Heart left ventricle (tissue), 16 donors: ENCODE measurements around the gene ORAI2. TPM values are rescaled to one million over a fixed set of nuclear protein-coding genes. Genes with fewer than 3 reads are reported as not detected.

Source experiments
- ATAC-seq, 4 donors: fragments of 200-7000 bp; cut with Tn5 transposase; one replicate each; pipeline ENCODE4 v1.9.1; 2020 to 2022; ENCODE audit warnings: moderate library complexity in 4 of 4, mild to moderate bottlenecking in 3 of 4, moderate number of reproducible peaks in 1 of 4
- DNase-seq, 5 donors: peaks; one replicate each; pipeline ENCODE4 v3.0.0-alpha.2; 2020
- H3K27ac ChIP-seq, 12 donors: fragments of 200-600 bp; sonication (generic) in 4 of 12; one replicate each; pipeline versions ENCODE4 v1.5.0 to v1.8.0; 2016 to 2022; ENCODE audit warnings: mild to moderate bottlenecking in 2 of 12
- H3K27me3 ChIP-seq, 9 donors: fragments of 200-600 bp; sonication (generic) in 2 of 9; one replicate each; pipeline versions ENCODE4 v1.5.1 to v1.8.0; 2016 to 2022; ENCODE audit warnings: mild to moderate bottlenecking in 3 of 9
- H3K36me3 ChIP-seq, 9 donors: fragments of 200-600 bp; sonication (generic) in 2 of 9; one replicate each; pipeline versions ENCODE4 v1.5.0 to v1.8.0; 2018 to 2022; ENCODE audit warnings: mild to moderate bottlenecking in 2 of 9
- H3K4me1 ChIP-seq, 12 donors: fragments of 200-600 bp; sonication (generic) in 4 of 12; one replicate each; pipeline versions ENCODE4 v1.5.0 to v1.8.0; 2016 to 2022; ENCODE audit warnings: mild to moderate bottlenecking in 3 of 12
- H3K4me3 ChIP-seq, 12 donors: fragments of 200-600 bp; sonication (generic) in 4 of 12; one replicate each; pipeline versions ENCODE4 v1.5.0 to v1.8.0; 2017 to 2022; ENCODE audit warnings: mild to moderate bottlenecking in 9 of 12, moderate library complexity in 4 of 12
- H3K9me3 ChIP-seq, 12 donors: fragments of 200-600 bp; sonication (generic) in 4 of 12; one replicate each; pipeline versions ENCODE4 v1.5.0 to v1.8.0; 2016 to 2022; ENCODE audit warnings: mild to moderate bottlenecking in 1 of 12
- CTCF ChIP-seq, 12 donors: fragments of 200-600 bp; sonication (generic) in 4 of 12; IDR thresholded peaks; one replicate each; pipeline versions ENCODE4 v1.5.0 to v1.8.0; 2018 to 2022; ENCODE audit warnings: antibody characterized with exemption in 12 of 12, mild to moderate bottlenecking in 5 of 12
- POLR2A ChIP-seq, 2 donors: fragments of 450-650 bp; IDR thresholded peaks; one replicate each; pipeline ENCODE4 v1.6.1; 2017; ENCODE audit warnings: antibody characterized with exemption in 2 of 2, mild to moderate bottlenecking in 2 of 2, moderate library complexity in 2 of 2
- WGBS, 4 donors: extraction: QIAGEN DNeasy Blood & Tissue Kit in 2 of 4; methylation state at CpG; one replicate each; pipeline versions ENCODE4 v1.1.5 to v1.1.7; 2013 to 2018; 5-methylcytosine and 5-hydroxymethylcytosine counted together
- intact Hi-C, 10 donors: fragments of 100-400 bp; cut with DNase I; formaldehyde crosslinking; loops; one replicate each; pipeline versions ENCODE4 v1.11.1 to v1.14.2; 2022
- polyA plus RNA-seq, 2 donors: library from polyadenylated mRNA; stranded (reverse); fragments of 200-250 nt; gene quantifications; one replicate each; pipeline ENCODE4 v1.2.3, GENCODE V29; 2013
- total RNA-seq, 9 donors: library from RNA; depleted of rRNA in 2 of 9; stranded (reverse); fragments of >200 nt in 2 of 9; fragmentation: NEBNext Ultra II Directional in 3 of 9; extraction: Animal tissue kit (Norgen Biotek cat#: 25700) in 3 of 9; gene quantifications; one replicate each; pipeline versions ENCODE4 v1.1.0 to v1.2.4, GENCODE V29; 2016 to 2023
- donor health status: ischemic (EF 13 %, LVEDD 7.1; RV severe dilation, severe dysfunction).
- donor health status: healthy with polysubstance abuse.
- donor health status: DM: no; HTN: yes; CAD: no.
- donor health status: DM: no; HTN: no; CAD: no.
- donor health status: ischemic (EF 25% LVEDD 6.9; RV normal size, moderate dysfunction).
- donor health status: ischemic (EF 25% LVEDD 5.7; RV mildly dilated, moderate dysfunction).
- donor health status: healthy.
- donor health status: DM: yes; HTN: yes; CAD: no.
- donor health status: ischemic (EF 35%, LVEDD 5.7; RV mildly dilated, moderate dysfunction).
- donor health status: nonischemic (EF 11% LVEDD 7.7; RV severe dilation, severe dysfunction).
- donor health status: DM: yes; HTN: yes; CAD: no.
- donor health status: PGD.
- donor health status: ischemic (EF 29% LVEDD 5.4; RV normal size, mild dysfunction).
- donor health status: nonischemic (EF 23%, LVEDD 6.1; RV moderate dilation, normal function).

Gene ORAI2
- total and polyA plus RNA-seq, 11 donors, result 1.1 to 22.0 (median 4.8) TPM

DNA sequence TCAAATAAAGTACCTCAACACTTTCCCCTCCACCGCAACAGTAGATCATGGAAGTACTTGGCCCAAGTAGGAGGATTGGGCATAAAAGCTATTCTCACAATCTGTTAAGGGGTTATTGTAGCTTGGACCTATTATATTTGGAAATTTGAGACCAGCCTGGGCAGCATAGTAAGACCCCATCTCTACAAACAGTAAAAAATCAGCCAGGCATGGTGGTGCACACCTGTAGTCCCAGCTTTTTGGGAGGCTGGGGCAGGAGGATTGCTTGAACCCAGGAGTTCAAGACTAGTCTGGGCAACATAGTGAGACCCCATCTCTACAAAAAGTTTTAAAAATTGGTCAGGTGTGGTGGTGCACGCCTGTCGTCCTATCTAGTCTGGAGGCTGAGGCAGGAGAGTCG is 24.0 kb upstream of the ORAI2 start:
- intact Hi-C loops, result loop anchor here in 1 of 10 donors (10.0 kb wide), 1 partner anchor 45 kb away; no protein-coding TSS in a partner anchor
- ATAC-seq, result no peak
- peaks cover 0 to 99% (median 86%) of the 10 kb centered on the region in 9 donors for H3K36me3 ChIP-seq

GRCh38 chr7:102410123-102410522 is 23.3 kb upstream of the ORAI2 start:
- no peak for DNase-seq
- Histone ChIP-seq H3K9me3 (peaks cover 0 to 8% (median 0%) of the 10 kb centered on the region in 12 donors), H3K27ac (no peak overlapping the region), H3K4me1 (peaks cover 0 to 11% (median 5%) of the 10 kb centered on the region in 12 donors), H3K36me3 (peaks cover 0 to 99% (median 86%) of the 10 kb centered on the region in 9 donors), H3K4me3 (no peak overlapping the region), H3K27me3 (no peaks in the 10 kb centered on the region)
- ATAC-seq, result no peak
- TF ChIP-seq CTCF (IDR thresholded peaks at IDR 0.05), result no peak
- no peak for TF ChIP-seq POLR2A (IDR thresholded peaks at IDR 0.05)
- intact Hi-C loops, result no loop called here
- 64 to 75% (median 74%) methylated on average over 6 of the region's 6 CpGs for WGBS, 4 donors

More for the DNA sequence above, 24.0 kb upstream of the ORAI2 start:
- Histone ChIP-seq H3K27ac (no peak overlapping the region), H3K27me3 (no peaks in the 10 kb centered on the region), H3K4me3 (no peak overlapping the region), H3K9me3 (peaks cover 0 to 8% (median 0%) of the 10 kb centered on the region in 12 donors), H3K4me1 (peaks cover 0 to 11% (median 5%) of the 10 kb centered on the region in 12 donors)
- no peak for TF ChIP-seq CTCF (IDR thresholded peaks at IDR 0.05)
- no peak for TF ChIP-seq POLR2A (IDR thresholded peaks at IDR 0.05)
- DNase-seq, result no peak
- WGBS, 4 donors, result 95 to 100% (median 99%) methylated on average over 4 of the region's 4 CpGs

GRCh38 chr7:102410918-102411317 is 22.5 kb upstream of the ORAI2 start:
- intact Hi-C loops, result no loop called here

GRCh38 chr7:102412548-102412947 is 20.8 kb upstream of the ORAI2 start:
- WGBS, 4 donors, result 38 to 44% (median 43%) methylated on average over 6 of the region's 6 CpGs
- H3K27me3 ChIP-seq, result no peaks in the 10 kb centered on the region
- H3K9me3 ChIP-seq, result peaks cover 0 to 8% (median 0%) of the 10 kb centered on the region in 12 donors
- TF ChIP-seq POLR2A (IDR thresholded peaks at IDR 0.05), result no peak
- TF ChIP-seq CTCF (IDR thresholded peaks at IDR 0.05), result peak; percentile 39 to 63 (median 50)
- peaks cover 0 to 96% (median 85%) of the 10 kb centered on the region in 9 donors for H3K36me3 ChIP-seq
- intact Hi-C loops, result no loop called here
- ATAC-seq (peak; percentile 86 to 92 (median 88)), DNase-seq (peak in 3 of 5 donors; percentile 35 to 68 (median 55))
- no peak overlapping the region for H3K27ac ChIP-seq
- no peak overlapping the region for H3K4me3 ChIP-seq
- H3K4me1 ChIP-seq, result peaks cover 0 to 15% (median 6%) of the 10 kb centered on the region in 12 donors

More at GRCh38 chr7:102410918-102411317, 22.5 kb upstream of the ORAI2 start:
- H3K4me1 ChIP-seq, result peaks cover 0 to 11% (median 6%) of the 10 kb centered on the region in 12 donors
- no peaks in the 10 kb centered on the region for H3K27me3 ChIP-seq
- ATAC-seq (no peak), DNase-seq (no peak)
- 97 to 98% (median 98%) methylated on average over 5 of the region's 5 CpGs for WGBS, 4 donors
- peaks cover 0 to 8% (median 0%) of the 10 kb centered on the region in 12 donors for H3K9me3 ChIP-seq
- H3K27ac ChIP-seq, result no peak overlapping the region
- H3K4me3 ChIP-seq, result no peak overlapping the region
- TF ChIP-seq CTCF (IDR thresholded peaks at IDR 0.05), result no peak
- H3K36me3 ChIP-seq, result peaks cover 0 to 99% (median 86%) of the 10 kb centered on the region in 9 donors
